Endothelial cell of umbilical vein (primary cell): ENCODE results near the gene UBE2F. TPM values are rescaled to one million over a fixed set of nuclear protein-coding genes. Genes with fewer than 3 reads are reported as not detected.

ENCODE experiments used
- BruUV-seq: library from RNA; stranded (reverse); fragments of 400-500 nt; replicated peaks from 2 replicates; lab custom pipeline; 2021; lab: Mats Ljungman, UMichigan
- CTCF ChIA-PET: fragments of 300-600, 350-600 bp; sonication (Branson Sonifier 250); formaldehyde crosslinking; loops from one replicate; lab custom pipeline; 2021; ENCODE audit warnings: antibody characterized with exemption, inconsistent platforms; lab: Charles Lee
- POLR2A ChIA-PET: fragments of 300-600, 350-600 bp; sonication (Branson Sonifier 250); formaldehyde crosslinking; loops from one replicate; lab custom pipeline; 2021; ENCODE audit warnings: antibody characterized with exemption, inconsistent platforms; lab: Charles Lee
- DNase-seq: peaks from one replicate; pipeline ENCODE4 v3.0.0-alpha.2; 2011; ENCODE audit warnings: low read depth, low spot score
- FAIRE-seq: peaks from 2 replicates; lab custom pipeline; 2011; peaks lifted over from hg19 to GRCh38; lab: Jason Lieb, UNC
- H2AFZ ChIP-seq: 2 replicates; pipeline ENCODE4 v1.6.0; 2012; ENCODE audit warnings: low read depth, low read length, control low read depth, inconsistent platforms
- H3K27ac ChIP-seq: 2 replicates; pipeline ENCODE4 v1.5.1; 2011; ENCODE audit warnings: low read depth, mild to moderate bottlenecking, control low read depth, low read length, moderate library complexity; ENCODE audit not compliant: insufficient read depth
- H3K27me3 ChIP-seq, 2 experiments: 2 replicates each; pipeline versions ENCODE4 v1.6.0 to v1.6.1; 2011; ENCODE audit warnings: low read length in 2 of 2, mixed read lengths in 1 of 2; ENCODE audit not compliant: control insufficient read depth in 2 of 2, insufficient read depth in 2 of 2
- H3K36me3 ChIP-seq, 2 experiments: 2 replicates in 1 of 2; 3 replicates in 1 of 2; pipeline ENCODE4 v1.5.1; 2011; ENCODE audit warnings: low read length in 2 of 2, mild to moderate bottlenecking in 1 of 2, moderate library complexity in 1 of 2; ENCODE audit not compliant: control insufficient read depth in 2 of 2, insufficient read depth in 2 of 2; ENCODE audit errors: extremely low read depth in 1 of 2
- H3K4me1 ChIP-seq: 3 replicates; pipeline ENCODE4 v1.5.1; 2011; ENCODE audit warnings: mild to moderate bottlenecking, low read length; ENCODE audit not compliant: control insufficient read depth, insufficient read depth; ENCODE audit errors: extremely low read depth
- H3K4me2 ChIP-seq: 2 replicates; pipeline ENCODE4 v1.6.1; 2011; ENCODE audit warnings: low read length, control low read depth, mixed read lengths; ENCODE audit not compliant: insufficient read depth
- H3K4me3 ChIP-seq, 3 experiments: fragments of 200-600 bp in 1 of 3; sonication (generic), shearing (Covaris generic) in 1 of 3; replicated peaks in 1 of 3; 2 replicates each; pipeline ENCODE4 v1.5.1; 2011 to 2016; ENCODE audit warnings: control low read depth in 3 of 3, low read length in 3 of 3, mild to moderate bottlenecking in 2 of 3, inconsistent platforms in 1 of 3, low read depth in 1 of 3, moderate library complexity in 1 of 3; ENCODE audit not compliant: insufficient read depth in 1 of 3
- H3K79me2 ChIP-seq: 2 replicates; pipeline ENCODE4 v1.6.0; 2012; ENCODE audit warnings: low read length, inconsistent platforms; ENCODE audit not compliant: control insufficient read depth, insufficient read depth
- H3K9ac ChIP-seq: replicated peaks from 2 replicates; pipeline ENCODE3; 2011; ENCODE audit warnings: low read length, control low read depth; ENCODE audit not compliant: insufficient read depth; ENCODE audit errors: extremely low read depth
- H3K9me1 ChIP-seq: replicated peaks from 3 replicates; pipeline ENCODE4 v1.6.0; 2011; ENCODE audit warnings: mild to moderate bottlenecking, low read length; ENCODE audit not compliant: control insufficient read depth, insufficient read depth; ENCODE audit errors: extremely low read depth
- H3K9me3 ChIP-seq: replicated peaks from 2 replicates; pipeline ENCODE4 v1.5.1; 2012; ENCODE audit warnings: low read length, inconsistent platforms; ENCODE audit not compliant: control insufficient read depth, insufficient read depth
- H4K20me1 ChIP-seq: replicated peaks from 2 replicates; pipeline ENCODE3; 2011; ENCODE audit warnings: mild to moderate bottlenecking, low read length; ENCODE audit not compliant: control insufficient read depth, insufficient read depth; ENCODE audit errors: extremely low read depth
- EZH2 ChIP-seq: IDR thresholded peaks from 2 replicates; pipeline ENCODE4 v1.6.1; 2012; ENCODE audit warnings: borderline replicate concordance, low read depth, mild to moderate bottlenecking, moderate library complexity, low read length, inconsistent platforms; ENCODE audit not compliant: severe bottlenecking
- FOS ChIP-seq: IDR thresholded peaks from 2 replicates; pipeline ENCODE4 v1.6.1; 2011; ENCODE audit warnings: mild to moderate bottlenecking, low read length, moderate library complexity, borderline replicate concordance; ENCODE audit not compliant: insufficient read depth
- GATA2 ChIP-seq: IDR thresholded peaks from 2 replicates; pipeline ENCODE4 v1.7.0; 2011; ENCODE audit warnings: low read depth, mild to moderate bottlenecking, moderate library complexity, mixed read lengths, low read length; ENCODE audit not compliant: insufficient read length, insufficient read depth
- JUN ChIP-seq: IDR thresholded peaks from 2 replicates; pipeline ENCODE4 v1.6.1; 2011; ENCODE audit warnings: borderline replicate concordance, low read depth; ENCODE audit not compliant: insufficient read length, insufficient read depth
- MYC ChIP-seq: IDR thresholded peaks from one replicate; pipeline ENCODE4 v1.6.1; 2011; ENCODE audit warnings: mild to moderate bottlenecking, low read depth, low read length
- POLR2A ChIP-seq: IDR thresholded peaks from 2 replicates; pipeline ENCODE4 v1.6.1; 2012; ENCODE audit warnings: low read depth, mild to moderate bottlenecking, control low read depth, low read length
- POLR2AphosphoS5 ChIP-seq: IDR thresholded peaks from 2 replicates; pipeline ENCODE4 v1.6.1; 2012; ENCODE audit warnings: low read depth, mild to moderate bottlenecking, control low read depth, low read length, moderate library complexity; ENCODE audit not compliant: insufficient read depth
- dilution Hi-C: fragments of 300-500 bp; cut with MboI; formaldehyde crosslinking; loops from one replicate; pipeline ENCODE4 v1.15.0; 2019; ENCODE audit warnings: low sequenced_read_pairs; ENCODE audit not compliant: extremely low pct_ligation_motif_present
- intact Hi-C: fragments of 100-400 bp; cut with micrococcal nuclease; formaldehyde crosslinking; loops from one replicate; pipeline ENCODE4 v1.10.0; 2022
- polyA plus RNA-seq, 4 experiments: library from polyadenylated mRNA; depleted of rRNA in 3 of 4; stranded (reverse) in 3 of 4; unstranded in 1 of 4; fragments of >200 nt; gene quantifications; 2 replicates each; pipeline versions ENCODE4 v1.2.1 to v1.2.3, GENCODE V29; 2011 to 2012; ENCODE audit warnings: missing spikeins in 1 of 4
- total RNA-seq: library from RNA; stranded (reverse); gene quantifications from 2 replicates; pipeline ENCODE4 v1.2.3, GENCODE V29; 2021
- TF ChIP-seq, protein P1 (sequence below), 2 donors: IDR thresholded peaks; 1 replicate in 1 of 2; 2 replicates in 1 of 2; pipeline ENCODE4 v1.5.1; 2011; ENCODE audit warnings: low read length in 2 of 2, mild to moderate bottlenecking in 2 of 2, moderate library complexity in 2 of 2, control low read depth in 1 of 2, inconsistent platforms in 1 of 2, low read depth in 1 of 2; ENCODE audit not compliant: insufficient read depth in 1 of 2; ENCODE audit errors: extremely low read depth in 1 of 2
- TF ChIP-seq, protein P2 (sequence below): IDR thresholded peaks from 2 replicates; pipeline ENCODE4 v1.6.1; 2011; ENCODE audit not compliant: insufficient read depth, insufficient read length

The UBE2F gene
- total and polyA plus RNA-seq, 2 donors (not counting 3 experiments of a cell fraction or from before 2014, with no cell fraction given) = 42.3 to 45.6 TPM

DNA sequence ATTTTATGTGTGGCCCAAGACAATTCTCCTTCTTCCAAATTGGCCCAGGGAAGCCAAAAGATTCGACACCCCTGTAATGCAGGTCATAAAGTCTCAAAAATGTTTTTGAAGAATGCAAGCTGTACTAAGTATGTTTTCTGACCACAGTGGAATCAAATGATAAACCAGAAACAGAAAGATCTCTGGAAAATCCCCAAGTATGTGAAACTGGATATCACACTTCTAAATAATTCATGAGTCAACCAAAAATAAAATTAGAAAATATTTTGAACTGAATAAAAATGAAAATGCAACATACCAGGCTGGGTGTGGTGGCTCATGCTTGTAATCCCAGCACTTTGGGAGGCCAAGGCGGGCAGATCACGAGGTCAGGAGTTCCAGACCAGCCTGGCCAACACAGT lies 34.1 kb upstream of the UBE2F start:
- H3K4me3 ChIP-seq = no peak overlapping the region
- TF ChIP-seq MYC = no peak
- TF ChIP-seq JUN = no peak
- no peak for TF ChIP-seq POLR2AphosphoS5
- TF ChIP-seq, protein P1, sequence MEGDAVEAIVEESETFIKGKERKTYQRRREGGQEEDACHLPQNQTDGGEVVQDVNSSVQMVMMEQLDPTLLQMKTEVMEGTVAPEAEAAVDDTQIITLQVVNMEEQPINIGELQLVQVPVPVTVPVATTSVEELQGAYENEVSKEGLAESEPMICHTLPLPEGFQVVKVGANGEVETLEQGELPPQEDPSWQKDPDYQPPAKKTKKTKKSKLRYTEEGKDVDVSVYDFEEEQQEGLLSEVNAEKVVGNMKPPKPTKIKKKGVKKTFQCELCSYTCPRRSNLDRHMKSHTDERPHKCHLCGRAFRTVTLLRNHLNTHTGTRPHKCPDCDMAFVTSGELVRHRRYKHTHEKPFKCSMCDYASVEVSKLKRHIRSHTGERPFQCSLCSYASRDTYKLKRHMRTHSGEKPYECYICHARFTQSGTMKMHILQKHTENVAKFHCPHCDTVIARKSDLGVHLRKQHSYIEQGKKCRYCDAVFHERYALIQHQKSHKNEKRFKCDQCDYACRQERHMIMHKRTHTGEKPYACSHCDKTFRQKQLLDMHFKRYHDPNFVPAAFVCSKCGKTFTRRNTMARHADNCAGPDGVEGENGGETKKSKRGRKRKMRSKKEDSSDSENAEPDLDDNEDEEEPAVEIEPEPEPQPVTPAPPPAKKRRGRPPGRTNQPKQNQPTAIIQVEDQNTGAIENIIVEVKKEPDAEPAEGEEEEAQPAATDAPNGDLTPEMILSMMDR (IDR thresholded peaks at IDR 0.05; ENCODE audit: extremely low read depth in 1 of 2, insufficient read depth in 1 of 2, low read depth in 1 of 2, low read length in 2 of 2) = no peak
- no peak for TF ChIP-seq POLR2A
- TF ChIP-seq EZH2 = no peak
- TF ChIP-seq GATA2 = no peak
- TF ChIP-seq FOS = no peak
- TF ChIP-seq, protein P2, sequence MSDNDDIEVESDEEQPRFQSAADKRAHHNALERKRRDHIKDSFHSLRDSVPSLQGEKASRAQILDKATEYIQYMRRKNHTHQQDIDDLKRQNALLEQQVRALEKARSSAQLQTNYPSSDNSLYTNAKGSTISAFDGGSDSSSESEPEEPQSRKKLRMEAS = no peak
- POLR2A ChIA-PET = no interaction called here
- H3K79me2 ChIP-seq = no peaks in the 10 kb centered on the region
- FAIRE-seq = no peak
- H3K9me3 ChIP-seq = no peaks in the 10 kb centered on the region
- no peak overlapping the region for H3K4me2 ChIP-seq
- peaks cover 0 to 7% of the 10 kb centered on the region in 2 experiments for H3K27me3 ChIP-seq
- H3K36me3 ChIP-seq = no peaks in the 10 kb centered on the region
- intact Hi-C loops (no loop called here), dilution Hi-C loops (no loop called here)
- H3K9me1 ChIP-seq = no peaks in the 10 kb centered on the region
- H3K27ac ChIP-seq = no peak overlapping the region
- no peaks in the 10 kb centered on the region for H3K4me1 ChIP-seq
- no peak overlapping the region for H3K9ac ChIP-seq
- no peak for DNase-seq
- CTCF ChIA-PET = interaction anchor here (1.6 kb wide), 1 partner anchor 10 kb away, joined by 6 read pairs; no protein-coding TSS in a partner anchor
- no peaks in the 10 kb centered on the region for H4K20me1 ChIP-seq
- H2AFZ ChIP-seq = no peak overlapping the region
- no TSS peak for BruUV-seq
